HG02885 (cell line): ENCODE measurements around the gene WNT16.
A peak's percentile ranks its signal among the peaks of the same experiment; 100 is the strongest.

Experiments
- ATAC-seq: cut with Tn5 transposase; IDR thresholded peaks from one replicate; pipeline ENCODE4 v1.9.1; 2021; ENCODE audit warnings: mild to moderate bottlenecking; ENCODE audit not compliant: unreplicated experiment, poor library complexity

Gene WNT16

DNA sequence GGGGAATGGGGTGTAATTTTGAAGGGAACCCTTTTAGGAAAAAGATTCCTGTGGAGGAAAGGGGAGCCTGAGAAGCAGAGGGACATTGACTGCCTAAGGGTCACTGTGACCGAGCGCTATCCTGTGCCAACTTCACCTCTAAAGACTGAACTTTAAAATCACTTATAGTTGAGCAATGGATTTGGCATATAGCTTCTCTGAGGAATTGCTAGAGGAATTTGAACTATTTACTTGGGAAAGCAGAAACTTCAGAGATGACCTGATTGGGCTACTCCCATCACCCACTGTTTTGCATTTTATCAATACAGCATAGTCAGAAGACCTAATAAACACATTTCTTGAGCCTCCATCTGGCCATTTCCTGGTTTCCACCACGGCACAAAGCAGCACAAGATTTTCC is 23.7 kb upstream of the WNT16 start:
- no peak for ATAC-seq

GRCh38 chr7:121306565-121306964 is 22.2 kb upstream of the WNT16 start:
- ATAC-seq, result peak; percentile 35

- peak; percentile 25 for ATAC-seq
Measured at GRCh38 chr7:121307021-121307574, 21.7 kb upstream of the WNT16 start.

- no peak for ATAC-seq
Measured at GRCh38 chr7:121313220-121313792, 15.5 kb upstream of the WNT16 start.

- peak; percentile 94 for ATAC-seq
Measured at GRCh38 chr7:121313793-121314676, 14.8 kb upstream of the WNT16 start.

DNA sequence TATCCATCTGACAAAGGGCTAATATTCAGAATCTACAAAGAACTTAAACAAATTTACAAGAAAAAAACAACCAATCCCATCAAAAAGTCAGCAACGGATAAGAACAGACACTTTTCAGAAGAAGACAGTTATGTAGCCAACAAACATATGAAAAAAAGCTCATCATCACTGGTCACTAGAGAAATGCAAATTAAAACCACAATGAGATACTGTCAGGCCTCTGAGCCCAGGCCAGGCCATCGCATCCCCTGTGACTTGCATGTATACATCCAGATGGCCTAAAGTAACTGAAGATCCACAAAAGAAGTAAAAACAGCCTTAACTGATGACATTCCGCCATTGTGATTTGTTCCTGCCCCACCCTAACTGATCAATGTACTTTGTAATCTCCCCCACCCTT is 13.6 kb upstream of the WNT16 start:
- peak; percentile 55 for ATAC-seq

DNA sequence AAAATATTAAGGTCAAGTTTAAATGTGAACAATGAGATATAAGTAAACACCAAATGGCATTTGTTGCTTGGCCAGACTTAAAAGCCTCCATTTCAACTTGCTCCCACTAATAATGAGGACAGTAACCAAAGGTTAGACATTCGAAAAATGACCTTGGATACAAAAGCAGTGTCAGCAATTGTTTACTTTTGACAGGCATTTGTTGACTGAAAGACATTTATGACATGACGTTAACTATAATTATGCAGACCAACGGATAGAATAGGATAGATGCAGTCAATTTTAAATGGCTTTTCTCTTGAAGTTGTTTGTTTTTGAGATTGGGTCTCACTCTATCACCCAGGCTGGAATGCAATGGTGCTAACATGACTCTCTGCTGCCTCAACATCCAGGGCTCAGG is 6.3 kb upstream of the WNT16 start:
- no peak for ATAC-seq

DNA sequence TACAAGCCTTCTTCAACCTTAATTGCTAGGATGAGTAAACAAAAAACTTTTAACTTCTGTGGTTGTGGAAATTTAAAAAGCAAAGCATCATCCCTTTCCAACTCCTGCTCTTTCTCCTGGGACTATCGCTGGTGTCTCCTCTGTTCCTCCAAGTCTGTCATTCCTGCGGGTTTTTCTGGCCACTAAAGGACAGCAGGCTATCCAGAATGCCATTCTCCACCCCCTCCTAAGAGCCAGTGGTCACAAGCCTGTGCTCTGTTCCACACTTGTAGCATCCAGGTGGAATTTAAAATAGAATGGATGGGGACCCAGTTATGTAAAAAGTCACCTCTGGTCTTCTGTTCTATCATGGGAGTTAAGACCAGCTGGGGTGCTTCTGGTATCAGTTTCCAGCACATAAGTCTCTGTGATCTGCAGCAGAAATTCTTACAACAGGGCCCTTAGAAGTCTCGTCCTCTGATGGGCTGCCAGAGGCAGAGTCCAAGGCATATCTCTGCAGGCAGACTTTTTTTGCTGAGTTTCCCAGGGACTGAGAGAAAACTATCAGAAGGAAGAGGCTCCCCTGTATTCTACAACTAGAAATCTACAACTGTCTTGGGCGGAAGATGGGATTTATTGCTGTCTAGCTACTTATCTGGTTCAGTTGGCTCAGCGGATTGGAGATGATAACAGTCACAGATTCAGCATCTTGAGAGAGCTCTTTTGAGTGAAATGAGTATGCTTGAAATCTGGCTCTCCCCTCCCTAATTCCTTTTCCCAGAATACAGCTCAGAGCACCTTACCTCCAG is 5.1 kb upstream of the WNT16 start:
- no peak for ATAC-seq

- ATAC-seq, result no peak
Measured at GRCh38 chr7:121327671-121328070, 1.1 kb upstream of the WNT16 start.

GRCh38 chr7:121329191-121330052 is 622 bp downstream of the WNT16 start:
- ATAC-seq, result peak; percentile 52

DNA sequence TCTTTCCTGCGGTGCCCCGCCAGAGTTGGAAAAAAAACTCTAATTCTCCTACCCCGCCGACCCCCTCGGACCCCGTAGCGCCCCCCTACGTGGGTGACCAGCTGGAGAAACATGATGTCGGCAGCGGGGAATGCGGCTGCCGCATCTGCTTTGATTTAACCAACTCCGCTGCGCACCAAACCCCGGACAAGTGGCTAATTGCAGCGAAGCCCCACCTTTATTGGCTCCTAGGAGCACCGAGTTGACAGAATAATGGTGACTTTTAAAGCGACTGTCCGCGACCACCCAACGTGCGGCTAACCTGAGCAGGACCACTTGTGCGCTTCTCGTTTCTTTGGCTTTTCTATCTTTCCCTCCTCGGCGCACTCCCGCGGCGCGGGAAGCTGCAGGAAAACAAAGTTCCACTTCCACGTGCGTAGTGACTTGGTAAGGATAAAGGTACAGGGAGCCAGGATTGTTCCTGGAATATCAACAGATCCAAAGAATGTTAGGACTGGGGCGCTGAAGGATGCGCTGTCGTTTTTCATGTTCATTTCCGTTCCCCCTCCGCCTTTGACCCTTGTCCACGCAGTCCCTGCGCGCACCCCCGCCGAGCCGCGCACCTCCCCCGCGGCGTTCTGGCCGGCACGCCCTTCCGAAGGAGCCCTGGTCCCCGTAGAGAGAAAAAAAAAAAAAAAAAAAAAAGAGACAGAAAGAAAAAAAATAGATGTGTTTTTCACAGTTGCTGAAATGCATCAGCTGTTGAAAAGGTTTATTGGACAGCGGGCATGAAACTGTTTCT is 1.4 kb downstream of the WNT16 start:
- ATAC-seq, result peak; percentile 42

DNA sequence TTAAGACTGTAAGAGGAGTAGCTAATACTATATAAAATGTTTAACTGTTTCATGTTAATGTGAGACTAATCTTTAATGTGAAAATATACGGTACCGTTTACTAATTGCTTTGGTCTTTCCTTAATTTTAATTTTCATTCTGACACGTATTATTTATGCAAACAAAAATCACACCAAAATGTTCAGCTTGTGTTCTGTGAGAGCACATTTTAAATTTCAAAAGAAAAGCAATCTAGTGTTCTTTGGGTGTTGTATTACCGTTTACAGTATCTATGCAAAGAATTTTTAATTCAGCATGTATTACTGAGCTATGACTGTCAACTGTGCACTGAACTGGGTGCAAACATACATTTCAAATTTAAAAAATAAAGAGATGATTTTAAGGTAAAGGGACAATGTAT is 2.2 kb downstream of the WNT16 start:
- no peak for ATAC-seq

GRCh38 chr7:121331574-121331973 is 2.8 kb downstream of the WNT16 start:
- ATAC-seq, result no peak

- no peak for ATAC-seq
Measured at GRCh38 chr7:121334376-121334775, 5.6 kb downstream of the WNT16 start.

DNA sequence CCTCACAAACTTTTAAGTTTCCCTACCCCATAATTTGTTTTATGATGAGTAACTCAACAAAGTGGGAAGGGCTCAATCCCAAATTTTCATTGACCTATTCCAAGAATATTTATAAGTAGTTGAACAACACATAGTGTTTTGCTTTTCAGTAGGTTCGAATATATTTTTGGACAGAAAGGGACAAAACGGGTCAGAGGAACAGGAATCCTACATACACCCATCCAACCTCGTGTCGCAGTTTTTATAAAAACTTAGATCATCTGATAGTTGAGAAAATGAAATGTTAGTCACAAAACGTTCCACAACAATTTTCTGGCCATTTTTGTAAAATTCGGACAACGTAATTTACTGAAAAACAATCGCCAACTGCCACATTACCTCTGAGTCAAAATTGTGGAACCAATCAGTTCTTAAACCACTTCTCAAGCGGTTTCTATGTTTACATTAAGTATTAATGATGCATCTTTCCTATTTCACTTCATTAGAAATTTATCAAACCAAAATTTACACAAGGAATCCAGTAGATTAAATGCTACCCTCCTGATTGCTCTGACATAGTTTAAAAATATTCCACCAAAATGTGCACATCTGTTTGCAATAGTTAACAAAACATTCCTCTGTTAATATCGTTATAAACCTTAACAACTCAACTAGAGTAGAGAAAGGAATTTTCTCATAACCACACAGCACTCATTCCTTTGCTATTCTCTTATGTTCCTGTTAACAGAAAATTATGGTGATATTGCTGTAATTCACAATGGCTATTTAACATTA is 6.3 kb downstream of the WNT16 start:
- ATAC-seq, result no peak

DNA sequence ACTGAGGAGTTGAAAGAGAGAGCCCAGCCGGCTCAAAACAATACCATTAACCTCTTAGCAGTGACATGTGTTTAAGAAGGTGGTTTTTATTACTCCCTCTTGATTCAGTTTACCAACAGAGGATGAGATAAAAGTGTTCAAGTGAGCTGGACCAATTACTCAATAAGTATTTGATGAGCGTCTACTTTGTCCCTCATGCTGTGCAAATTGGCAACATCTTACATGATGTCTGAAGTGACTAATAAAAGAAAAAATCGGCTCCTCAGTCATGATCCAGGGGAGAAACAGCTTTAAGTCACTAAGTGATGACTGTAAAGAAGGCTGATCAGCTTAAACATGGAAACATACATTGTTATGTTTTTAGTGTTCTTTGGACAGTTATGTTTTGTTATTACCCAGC is 7.8 kb downstream of the WNT16 start:
- ATAC-seq, result no peak

GRCh38 chr7:121337398-121337797 is 8.6 kb downstream of the WNT16 start:
- peak; percentile 61 for ATAC-seq

- ATAC-seq, result no peak
Measured at GRCh38 chr7:121339082-121339481, 10.3 kb downstream of the WNT16 start.
